Measurements from ENCODE around the gene TAF7. TPM values are rescaled to one million over a fixed set of nuclear protein-coding genes. Genes with fewer than 3 reads are reported as not detected.

TAF7 gene
- total and polyA plus RNA-seq, 10 of the 15 experiments (the other 5 are each of a cell fraction or from before 2014, with no cell fraction given) = 42.0 to 88.8 (median 69.2) TPM

- TF ChIP-seq MAX (IDR thresholded peaks at IDR 0.05; ENCODE audit: low read depth, low read length) = no peak; the same call in none of the 2 replicates
- TF ChIP-seq ESRRA (IDR thresholded peaks at IDR 0.05; ENCODE audit: low read length) = no peak
- TF ChIP-seq FOXK2 (IDR thresholded peaks at IDR 0.05) = no peak
- no peak for TF ChIP-seq ZNF274 (IDR thresholded peaks at IDR 0.05; ENCODE audit: insufficient read depth, insufficient read length)
- no peak for TF ChIP-seq ZSCAN29 (IDR thresholded peaks at IDR 0.05)
- TF ChIP-seq KLF5 (IDR thresholded peaks at IDR 0.05; ENCODE audit: partially characterized antibody) = peak; percentile 40
- 0 out of 2 replicates have a peak, but pooled peaks have one; percentile 6 for TF ChIP-seq MEF2A (IDR thresholded peaks at IDR 0.05; ENCODE audit: insufficient read depth, low read depth, low read length)
- no peak for TF ChIP-seq SIX5 (IDR thresholded peaks at IDR 0.05; ENCODE audit: low read depth, low read length, severe bottlenecking)
- TF ChIP-seq PML (IDR thresholded peaks at IDR 0.05; ENCODE audit: low read length) = peak; percentile 97
- TF ChIP-seq, protein P1, sequence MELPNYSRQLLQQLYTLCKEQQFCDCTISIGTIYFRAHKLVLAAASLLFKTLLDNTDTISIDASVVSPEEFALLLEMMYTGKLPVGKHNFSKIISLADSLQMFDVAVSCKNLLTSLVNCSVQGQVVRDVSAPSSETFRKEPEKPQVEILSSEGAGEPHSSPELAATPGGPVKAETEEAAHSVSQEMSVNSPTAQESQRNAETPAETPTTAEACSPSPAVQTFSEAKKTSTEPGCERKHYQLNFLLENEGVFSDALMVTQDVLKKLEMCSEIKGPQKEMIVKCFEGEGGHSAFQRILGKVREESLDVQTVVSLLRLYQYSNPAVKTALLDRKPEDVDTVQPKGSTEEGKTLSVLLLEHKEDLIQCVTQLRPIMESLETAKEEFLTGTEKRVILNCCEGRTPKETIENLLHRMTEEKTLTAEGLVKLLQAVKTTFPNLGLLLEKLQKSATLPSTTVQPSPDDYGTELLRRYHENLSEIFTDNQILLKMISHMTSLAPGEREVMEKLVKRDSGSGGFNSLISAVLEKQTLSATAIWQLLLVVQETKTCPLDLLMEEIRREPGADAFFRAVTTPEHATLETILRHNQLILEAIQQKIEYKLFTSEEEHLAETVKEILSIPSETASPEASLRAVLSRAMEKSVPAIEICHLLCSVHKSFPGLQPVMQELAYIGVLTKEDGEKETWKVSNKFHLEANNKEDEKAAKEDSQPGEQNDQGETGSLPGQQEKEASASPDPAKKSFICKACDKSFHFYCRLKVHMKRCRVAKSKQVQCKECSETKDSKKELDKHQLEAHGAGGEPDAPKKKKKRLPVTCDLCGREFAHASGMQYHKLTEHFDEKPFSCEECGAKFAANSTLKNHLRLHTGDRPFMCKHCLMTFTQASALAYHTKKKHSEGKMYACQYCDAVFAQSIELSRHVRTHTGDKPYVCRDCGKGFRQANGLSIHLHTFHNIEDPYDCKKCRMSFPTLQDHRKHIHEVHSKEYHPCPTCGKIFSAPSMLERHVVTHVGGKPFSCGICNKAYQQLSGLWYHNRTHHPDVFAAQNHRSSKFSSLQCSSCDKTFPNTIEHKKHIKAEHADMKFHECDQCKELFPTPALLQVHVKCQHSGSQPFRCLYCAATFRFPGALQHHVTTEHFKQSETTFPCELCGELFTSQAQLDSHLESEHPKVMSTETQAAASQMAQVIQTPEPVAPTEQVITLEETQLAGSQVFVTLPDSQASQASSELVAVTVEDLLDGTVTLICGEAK (IDR thresholded peaks at IDR 0.05; ENCODE audit: borderline replicate concordance) = peak; percentile 66
- TF ChIP-seq CEBPB (IDR thresholded peaks at IDR 0.05; ENCODE audit: borderline replicate concordance in 1 of 2, low read depth in 2 of 2, low read length in 2 of 2) = no peak
- no peak for TF ChIP-seq KAT2A (conservative IDR thresholded peaks at IDR 0.05; ENCODE audit: control insufficient read depth, low read depth, low read length)
- no peak for TF ChIP-seq NKRF (conservative IDR thresholded peaks at IDR 0.05)
- TF ChIP-seq TAF1 (IDR thresholded peaks at IDR 0.05; ENCODE audit: borderline replicate concordance, low read depth, low read length) = peak; percentile 92
- peak; percentile 99 for TF ChIP-seq POLR2A (IDR thresholded peaks at IDR 0.05; ENCODE audit: low read depth, low read length)
- no peak for TF ChIP-seq MYB (IDR thresholded peaks at IDR 0.05; ENCODE audit: borderline replicate concordance, low read depth, low read length)
- TF ChIP-seq MYC (IDR thresholded peaks at IDR 0.05; ENCODE audit: insufficient read depth, insufficient read length, insufficient replicate concordance, low read length, severe bottlenecking) = no peak
- peak; percentile 96 for TF ChIP-seq DPF2 (IDR thresholded peaks at IDR 0.05)
- TF ChIP-seq, protein P2, sequence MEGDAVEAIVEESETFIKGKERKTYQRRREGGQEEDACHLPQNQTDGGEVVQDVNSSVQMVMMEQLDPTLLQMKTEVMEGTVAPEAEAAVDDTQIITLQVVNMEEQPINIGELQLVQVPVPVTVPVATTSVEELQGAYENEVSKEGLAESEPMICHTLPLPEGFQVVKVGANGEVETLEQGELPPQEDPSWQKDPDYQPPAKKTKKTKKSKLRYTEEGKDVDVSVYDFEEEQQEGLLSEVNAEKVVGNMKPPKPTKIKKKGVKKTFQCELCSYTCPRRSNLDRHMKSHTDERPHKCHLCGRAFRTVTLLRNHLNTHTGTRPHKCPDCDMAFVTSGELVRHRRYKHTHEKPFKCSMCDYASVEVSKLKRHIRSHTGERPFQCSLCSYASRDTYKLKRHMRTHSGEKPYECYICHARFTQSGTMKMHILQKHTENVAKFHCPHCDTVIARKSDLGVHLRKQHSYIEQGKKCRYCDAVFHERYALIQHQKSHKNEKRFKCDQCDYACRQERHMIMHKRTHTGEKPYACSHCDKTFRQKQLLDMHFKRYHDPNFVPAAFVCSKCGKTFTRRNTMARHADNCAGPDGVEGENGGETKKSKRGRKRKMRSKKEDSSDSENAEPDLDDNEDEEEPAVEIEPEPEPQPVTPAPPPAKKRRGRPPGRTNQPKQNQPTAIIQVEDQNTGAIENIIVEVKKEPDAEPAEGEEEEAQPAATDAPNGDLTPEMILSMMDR (IDR thresholded peaks at IDR 0.05 in 2 of 3, conservative IDR thresholded peaks at IDR 0.05 in 1 of 3; ENCODE audit: control insufficient read depth in 2 of 3, extremely low read depth in 1 of 3, insufficient read depth in 1 of 3, low read depth in 3 of 3, low read length in 3 of 3) = peak; percentile 81 to 93 (median 90)
- no peak for TF ChIP-seq MTA2 (IDR thresholded peaks at IDR 0.05; ENCODE audit: low read depth)
- 0 out of 2 replicates have a peak, but pooled peaks have one; percentile 12 for TF ChIP-seq ZBED1 (IDR thresholded peaks at IDR 0.05; ENCODE audit: borderline replicate concordance)
- TF ChIP-seq SRF (IDR thresholded peaks at IDR 0.05; ENCODE audit: low read depth in 2 of 2, low read length in 2 of 2) = peak in 1 of 2 experiments; percentile 39; a peak in 1 of 4 replicates
These were observed at the start of gene TAF7 (continued) for GRCh38 chr5:141320225-141321169.
